ENCODE data around the gene CAPN8.
A peak's percentile ranks its signal among the peaks of the same experiment; 100 is the strongest.

Gene CAPN8

DNA sequence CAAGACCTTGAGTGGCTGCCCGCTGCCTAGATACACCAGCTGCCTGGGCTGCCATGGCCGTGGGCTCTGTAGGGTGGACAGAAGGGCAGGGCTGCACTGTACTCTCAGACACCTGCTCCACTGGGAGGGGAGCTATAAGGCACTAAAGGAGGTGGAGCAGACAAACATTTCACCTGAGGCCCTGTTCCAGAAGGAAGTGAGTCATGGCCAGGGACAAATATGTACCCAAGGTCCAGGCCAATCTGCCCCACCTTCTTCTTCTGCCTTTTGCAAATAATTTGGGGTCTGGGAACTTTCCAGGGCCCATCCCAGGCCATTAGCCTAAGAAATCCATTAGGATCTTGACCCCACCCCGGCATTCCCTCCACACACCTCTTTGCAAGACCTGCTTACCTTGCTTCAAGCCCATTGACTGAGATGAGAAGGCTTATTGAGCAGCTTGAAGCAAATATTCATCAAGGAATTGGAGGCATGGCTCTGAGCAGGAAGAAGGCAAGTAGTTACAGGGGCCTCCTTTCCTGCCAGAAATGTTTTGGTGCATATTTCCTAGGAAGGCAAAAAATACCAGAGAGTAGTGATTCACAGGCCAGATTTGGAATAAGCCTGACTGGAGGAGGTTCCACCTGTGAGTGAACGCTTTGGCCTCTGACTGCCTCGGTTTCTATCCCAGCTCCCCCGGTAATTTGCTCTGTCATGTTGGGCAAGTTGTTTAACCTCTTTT is at the start of gene CAPN8:
Gene CAPN8, minus strand, starts transcription at position 110 of the 721 bp plus-strand sequence. Its CDS starts 55 bp downstream, at position 55.
- DNase-seq, result no peak

DNA sequence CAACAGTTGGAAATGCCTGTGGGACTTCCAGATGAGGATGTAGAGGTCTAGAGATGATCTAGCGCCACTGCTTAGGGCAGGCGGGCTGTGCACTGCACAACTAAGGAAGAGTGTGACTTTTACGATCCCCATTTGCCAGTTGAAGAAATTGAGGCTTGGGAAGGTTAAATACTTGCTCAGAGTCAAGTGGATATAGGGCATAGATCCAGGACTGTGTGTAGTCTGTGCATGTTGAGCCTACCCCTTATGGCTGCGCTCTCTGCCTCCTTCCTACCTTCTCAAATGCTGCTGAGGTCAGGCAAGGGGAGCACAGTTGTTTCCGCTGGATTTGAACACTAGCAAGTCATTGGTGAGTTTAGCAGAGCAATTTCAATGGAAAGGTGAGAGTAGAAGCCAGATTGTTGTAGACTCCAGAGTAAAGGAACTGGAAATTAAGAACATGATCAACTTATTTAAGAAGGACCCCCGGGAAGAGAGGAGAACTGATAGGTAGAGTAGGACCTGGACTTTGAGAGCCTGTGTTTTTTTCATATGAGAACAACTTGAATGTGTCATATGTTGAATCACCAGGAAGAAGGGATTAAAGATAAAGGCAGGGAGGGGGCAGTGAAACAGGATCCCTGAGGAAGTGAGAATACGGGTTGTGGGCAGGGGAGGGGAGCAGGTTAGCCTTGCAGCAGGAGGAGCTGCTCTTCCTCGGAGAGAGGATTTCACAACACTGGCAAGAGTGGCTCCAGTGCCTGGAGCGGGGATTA is 49.5 kb upstream of the CAPN8 start:
- no peak for DNase-seq

DNA sequence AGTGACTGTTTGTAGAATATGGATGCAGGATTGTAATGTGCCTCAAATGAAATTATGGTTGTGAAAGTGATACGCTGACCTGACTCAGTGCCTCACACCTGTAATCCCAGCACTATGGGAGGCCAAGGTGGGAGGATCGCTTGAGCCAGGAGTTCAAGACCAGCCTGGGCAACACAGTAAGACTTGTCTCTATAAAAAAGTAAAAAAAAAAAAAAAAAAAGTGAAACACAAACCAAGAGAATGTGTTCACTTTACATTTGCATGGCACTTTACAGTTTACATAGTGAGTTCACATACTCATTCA is 48.9 kb upstream of the CAPN8 start:
- DNase-seq, result no peak

DNA sequence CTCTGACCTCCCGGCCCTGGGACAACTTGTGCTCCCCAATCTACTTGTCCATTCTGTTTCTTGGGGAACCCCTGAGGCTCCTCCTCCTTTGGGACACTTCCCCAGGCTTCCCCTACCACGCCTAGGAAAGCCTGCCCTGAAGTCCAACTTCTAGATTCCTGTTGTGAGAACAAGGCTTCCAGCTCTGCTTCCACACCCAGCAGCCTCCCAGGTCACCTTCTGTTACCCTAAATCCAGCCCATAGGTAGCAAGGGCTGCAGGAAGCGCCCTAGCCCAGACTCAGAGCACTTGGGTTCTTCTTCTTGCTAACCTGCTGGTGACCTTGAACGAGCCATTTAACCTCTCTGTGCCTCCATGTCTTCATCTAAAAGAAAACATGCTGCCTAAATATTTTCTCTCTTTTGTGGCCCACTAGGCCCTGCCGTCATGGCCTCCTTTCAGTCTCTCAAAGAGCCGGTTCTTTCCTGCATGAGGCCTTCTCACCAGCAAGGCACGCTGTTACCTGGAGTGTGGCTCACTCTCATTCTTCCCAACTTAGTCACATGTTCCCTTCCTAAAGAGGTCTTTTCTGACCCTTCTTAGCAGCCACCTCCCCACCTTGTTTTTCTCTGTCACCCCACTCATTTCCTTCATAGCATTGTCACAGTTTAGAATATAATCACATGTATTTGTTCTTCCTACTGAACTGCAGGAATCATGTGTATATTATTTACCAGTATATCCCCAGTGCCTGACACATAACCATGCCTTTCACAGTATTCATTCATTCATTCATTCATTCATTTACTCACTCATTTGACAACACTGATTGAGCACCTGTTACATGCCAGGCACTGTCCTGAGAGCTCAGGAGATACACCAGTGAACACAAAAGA is 48.3 kb upstream of the CAPN8 start:
- DNase-seq, result no peak

DNA sequence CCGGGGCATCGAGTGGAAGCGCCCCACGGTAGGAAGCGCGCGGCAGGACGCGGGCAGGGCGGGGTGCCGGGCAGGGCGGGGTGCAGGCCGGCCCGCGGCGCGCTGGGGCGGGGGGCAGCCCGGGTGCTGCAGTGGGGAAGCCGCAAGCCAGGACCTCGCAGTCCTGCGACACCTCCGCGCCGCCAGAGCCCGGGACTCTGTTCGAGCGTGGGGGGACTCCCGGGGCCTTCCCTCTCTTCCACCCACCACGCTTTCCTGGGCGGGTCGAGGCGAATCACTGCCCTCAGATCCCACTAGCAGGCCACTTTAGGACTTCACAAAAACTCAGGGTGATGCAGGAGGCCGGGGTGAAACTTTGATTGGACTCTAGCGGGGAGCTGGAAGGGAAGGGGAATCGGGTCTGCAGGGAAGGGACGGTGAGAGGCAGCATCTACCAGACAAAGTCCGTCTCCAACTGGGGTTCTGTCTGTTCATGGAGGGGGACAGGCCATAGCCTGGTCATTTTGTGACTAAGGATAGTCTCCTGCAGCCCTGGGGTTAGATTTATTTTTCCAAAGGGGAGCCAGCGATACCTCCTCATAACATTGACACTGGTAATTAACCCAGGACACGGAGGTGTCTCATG is 47.5 kb upstream of the CAPN8 start:
- no peak for DNase-seq

DNA sequence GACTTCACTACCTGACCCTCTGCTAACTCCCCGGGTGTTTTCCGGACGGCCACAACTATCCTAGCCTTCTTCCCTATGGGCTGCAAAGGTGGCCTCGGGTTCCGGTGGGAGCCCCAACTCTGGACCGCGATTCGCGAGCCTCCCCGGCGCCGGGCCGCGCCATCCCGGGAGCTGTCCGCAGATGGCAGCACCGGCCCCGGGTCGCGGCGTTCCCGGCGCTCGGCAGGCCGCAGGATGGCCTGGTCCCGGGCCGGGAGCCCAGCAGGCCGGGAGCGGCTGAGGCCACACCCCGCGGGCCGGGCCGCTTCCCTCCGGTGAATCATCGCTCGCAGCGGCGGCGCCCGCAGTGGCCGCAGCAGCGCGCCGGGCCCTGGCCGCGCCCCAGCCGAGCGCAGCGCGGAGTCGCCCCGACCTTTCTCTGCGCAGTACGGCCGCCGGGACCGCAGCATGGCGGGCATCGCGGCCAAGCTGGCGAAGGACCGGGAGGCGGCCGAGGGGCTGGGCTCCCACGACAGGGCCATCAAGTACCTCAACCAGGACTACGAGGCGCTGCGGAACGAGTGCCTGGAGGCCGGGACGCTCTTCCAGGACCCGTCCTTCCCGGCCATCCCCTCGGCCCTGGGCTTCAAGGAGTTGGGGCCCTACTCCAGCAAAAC is 46.8 kb upstream of the CAPN8 start, which contains the start of gene CAPN2:
Gene CAPN2, plus strand, starts transcription at position 346 of the 656 bp plus-strand sequence. Its CDS starts 102 bp downstream, at position 448.
- peak; percentile 72 to 74 for DNase-seq

DNA sequence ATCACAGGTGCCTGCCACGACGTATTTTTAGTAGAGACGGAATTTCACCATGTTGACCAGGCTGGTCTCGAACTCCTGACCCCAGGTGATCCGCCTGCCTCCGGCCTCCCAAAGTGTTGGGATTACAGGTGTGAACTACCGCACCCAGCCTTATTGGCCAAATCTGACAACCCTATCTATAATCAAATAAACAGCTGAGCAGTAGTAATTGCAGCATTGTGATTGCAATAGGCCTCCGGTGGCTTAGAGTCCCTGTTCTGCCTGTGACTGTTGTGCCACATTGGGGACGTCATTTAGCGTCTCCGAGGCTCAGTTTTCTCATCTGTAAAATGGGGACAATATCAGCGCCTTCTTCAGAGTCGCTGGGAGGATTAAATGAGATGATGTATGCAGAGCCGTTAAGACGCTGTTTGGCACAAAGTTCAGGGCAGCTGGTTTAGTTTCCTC is 46.3 kb upstream of the CAPN8 start:
- DNase-seq, result no peak

DNA sequence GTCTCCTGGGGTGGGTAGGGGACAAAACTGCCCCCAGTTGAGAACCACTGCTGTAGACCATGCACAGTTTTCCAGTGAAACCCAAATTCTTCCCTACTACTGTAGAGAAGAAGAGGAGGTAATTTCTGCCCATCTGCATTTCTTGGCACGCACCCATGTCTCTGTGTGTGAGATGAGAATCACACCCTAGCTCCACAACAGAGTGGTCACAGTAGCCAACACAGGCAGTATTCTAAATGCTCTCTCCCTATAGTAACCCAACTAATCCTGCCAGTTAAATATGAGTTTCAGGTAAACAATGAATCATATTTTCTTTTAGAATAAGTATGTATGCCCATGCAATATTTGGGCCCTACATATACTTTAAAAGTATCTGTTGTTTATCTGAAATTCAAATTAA is 45.7 kb upstream of the CAPN8 start:
- no peak for DNase-seq

DNA sequence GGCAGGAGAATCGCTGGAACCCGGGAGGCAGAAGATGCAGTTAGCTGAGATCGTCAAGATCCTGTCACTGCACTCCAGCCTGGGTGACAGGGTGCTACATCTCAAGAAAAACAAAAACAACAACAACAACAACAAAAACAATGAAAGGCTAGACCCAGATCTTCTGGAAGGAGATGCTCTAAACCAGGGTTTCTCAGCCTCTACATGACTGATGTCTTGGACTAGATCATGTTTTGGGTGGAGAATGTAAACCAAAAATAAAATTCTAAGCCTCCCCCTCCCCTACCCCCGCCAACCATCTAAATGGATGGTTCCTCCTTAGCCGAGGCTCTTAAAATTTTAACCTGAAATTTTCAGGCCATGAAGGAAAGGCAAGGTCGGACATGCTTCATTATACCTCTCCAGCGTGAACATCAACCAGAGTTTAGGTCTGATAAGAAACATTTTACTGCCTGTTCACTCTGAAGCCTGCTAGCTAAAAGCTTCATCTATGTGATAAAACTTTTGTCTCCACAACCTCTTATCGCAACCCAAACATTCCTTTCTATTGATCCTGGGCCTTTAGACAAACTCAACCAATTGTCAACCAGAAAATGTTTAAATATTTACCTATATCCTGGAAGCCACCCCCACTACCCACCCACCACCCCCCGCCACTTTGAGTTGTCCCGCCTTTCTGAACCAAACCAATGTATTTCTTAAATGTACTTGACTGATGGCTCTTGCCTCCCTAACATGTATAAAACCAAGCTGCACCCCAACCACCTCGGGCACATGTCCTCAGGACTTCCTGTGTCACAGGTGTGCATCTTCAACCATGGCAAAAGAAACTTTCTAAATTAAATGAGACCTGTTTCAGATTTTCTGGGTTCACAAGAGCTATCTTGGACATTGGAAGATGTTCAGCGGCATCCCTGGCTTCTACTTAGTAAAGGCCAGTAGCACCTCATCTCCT is 45.0 kb upstream of the CAPN8 start:
- no peak for DNase-seq

DNA sequence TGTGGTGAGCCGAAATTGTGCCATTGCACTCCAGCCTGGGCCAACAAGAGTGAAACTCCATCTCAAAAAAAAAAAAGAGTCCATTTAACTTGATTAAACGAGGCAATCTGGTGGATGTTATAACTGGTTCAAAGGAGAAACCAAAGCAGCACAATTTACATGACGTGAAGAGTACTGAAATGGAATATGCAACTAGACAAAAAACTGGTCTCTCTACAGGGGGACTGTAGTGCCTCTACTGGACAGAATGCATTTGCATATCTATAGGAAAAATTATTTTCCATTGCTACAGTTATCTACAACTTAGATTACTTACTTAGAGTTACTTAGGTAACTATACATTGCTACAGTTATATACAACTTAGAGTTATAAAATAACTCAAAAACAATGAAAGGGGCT is 44.1 kb upstream of the CAPN8 start:
- DNase-seq, result no peak

DNA sequence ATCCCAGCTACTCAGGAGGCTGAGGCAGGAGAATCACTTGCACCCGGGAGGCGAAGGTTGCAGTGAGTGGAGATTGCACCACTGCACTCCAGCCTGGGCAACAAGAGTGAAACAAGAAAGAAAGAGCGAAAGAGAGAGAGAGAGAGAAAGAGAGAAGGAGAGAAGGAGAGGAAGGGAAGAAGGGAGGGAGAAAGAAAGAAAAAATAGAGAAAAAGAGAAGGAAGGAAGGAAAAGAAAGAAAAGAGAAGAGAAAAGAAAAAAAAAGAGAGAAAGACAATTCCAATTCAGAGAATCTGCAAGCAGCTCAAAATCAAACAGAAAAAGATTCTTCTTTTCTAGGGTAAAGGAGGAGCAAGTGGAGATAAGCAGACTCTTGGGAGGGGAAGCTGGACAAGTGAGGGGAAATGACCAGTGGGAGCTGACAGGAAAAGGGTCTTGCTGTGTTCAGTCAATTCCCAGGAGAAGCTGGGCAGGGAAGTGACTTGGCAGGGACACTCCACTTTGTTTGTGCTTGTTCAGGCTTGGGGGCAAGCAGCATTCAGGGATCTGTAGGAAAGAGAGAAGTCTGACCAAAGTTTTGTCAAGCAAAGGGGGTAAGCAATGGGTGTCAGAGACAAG is 43.3 kb upstream of the CAPN8 start:
- DNase-seq, result no peak

DNA sequence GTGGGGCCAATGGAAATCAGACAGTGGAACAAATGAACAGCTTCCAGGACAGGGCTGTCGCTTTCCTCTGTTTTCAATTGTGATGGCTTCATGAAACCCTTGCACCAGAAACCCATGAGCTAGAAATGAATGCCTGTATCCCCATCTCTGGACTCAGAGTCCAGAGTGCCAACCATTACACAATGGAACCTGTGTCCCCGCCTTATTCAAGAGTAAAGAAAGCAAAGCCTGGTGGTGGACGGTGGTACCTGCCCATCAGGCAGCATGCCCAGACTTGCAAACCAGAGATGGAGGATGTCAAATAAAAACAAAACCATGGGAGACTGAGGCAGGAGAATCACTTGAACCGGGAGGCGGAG is 42.5 kb upstream of the CAPN8 start:
- DNase-seq, result no peak

DNA sequence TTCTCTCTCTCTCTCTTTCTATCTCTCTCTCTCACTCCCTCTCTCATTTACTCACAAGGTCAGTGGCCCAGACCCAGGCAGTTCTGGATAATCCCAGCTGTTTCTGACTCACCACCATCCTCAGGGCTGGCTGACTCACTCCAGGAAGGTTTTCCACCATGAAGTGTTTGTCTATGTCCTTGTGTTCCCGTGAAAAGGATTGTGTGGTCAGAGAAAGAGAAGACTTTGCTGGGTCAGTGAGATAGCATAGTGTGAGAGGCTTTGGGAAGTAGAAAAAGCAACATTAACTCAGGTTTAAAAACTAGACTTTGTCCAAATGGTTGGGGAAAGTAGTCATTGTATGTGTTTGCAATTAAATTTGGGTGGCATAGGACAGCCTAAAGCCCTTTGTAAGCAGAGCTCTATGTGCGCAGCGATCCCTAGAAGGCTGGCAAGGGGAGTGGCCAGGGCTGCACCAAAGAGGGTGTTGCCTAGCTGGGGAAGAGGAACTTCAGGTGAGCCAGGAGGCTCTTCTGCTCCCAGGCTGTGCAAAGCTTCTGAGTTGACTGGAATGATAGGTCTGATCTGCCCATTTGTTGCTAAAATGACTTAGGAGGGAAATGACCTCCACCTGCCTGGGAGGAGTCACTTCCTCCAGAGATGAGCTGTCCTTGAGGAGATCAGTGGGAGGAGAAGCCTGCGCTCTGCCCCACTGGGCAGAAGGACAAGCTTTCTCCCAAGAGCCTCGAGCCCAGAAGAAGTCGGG is 41.9 kb upstream of the CAPN8 start:
- DNase-seq, result no peak

DNA sequence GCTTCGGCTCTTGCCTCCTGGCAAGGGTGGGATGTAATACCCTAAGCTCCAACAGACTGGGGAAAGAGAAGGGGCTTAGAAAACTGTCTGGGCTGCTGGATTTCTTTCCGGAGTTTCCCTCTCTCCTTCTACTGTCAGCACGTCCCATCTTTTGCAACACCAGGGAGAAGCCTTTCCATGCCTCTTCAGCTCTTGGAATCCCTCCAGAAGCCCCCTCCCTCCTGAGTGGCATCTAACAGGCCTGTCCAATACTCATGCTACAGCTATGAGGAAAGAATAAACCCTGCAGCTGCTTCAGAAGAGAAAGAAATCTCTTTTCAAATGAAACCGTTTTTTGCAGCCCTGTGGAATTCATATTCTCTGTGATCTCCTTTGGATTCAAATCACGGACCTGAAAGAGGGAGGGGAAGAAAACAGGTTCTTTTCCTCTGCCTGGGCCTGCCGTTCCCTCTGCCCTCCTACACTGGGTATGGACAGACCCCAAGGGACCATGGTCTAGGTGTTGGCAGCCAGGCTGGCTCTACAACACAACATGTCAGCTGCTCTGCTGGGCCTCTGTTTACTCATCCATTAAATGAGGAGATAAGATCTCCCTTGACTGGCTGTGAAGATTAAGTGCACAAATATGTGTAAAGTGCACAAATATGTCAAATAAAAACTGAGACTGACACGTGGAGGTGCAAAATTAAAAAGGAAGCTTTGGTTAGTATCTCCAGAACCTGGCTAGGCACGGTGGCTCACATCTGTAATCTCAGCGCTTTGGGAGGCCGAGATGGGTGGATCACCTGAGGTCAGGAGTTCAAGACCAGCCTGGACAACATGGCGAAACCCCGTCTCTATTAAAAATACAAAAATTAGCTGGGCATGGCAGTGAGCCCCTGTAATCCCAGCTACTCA is 40.8 kb upstream of the CAPN8 start:
- DNase-seq, result no peak

DNA sequence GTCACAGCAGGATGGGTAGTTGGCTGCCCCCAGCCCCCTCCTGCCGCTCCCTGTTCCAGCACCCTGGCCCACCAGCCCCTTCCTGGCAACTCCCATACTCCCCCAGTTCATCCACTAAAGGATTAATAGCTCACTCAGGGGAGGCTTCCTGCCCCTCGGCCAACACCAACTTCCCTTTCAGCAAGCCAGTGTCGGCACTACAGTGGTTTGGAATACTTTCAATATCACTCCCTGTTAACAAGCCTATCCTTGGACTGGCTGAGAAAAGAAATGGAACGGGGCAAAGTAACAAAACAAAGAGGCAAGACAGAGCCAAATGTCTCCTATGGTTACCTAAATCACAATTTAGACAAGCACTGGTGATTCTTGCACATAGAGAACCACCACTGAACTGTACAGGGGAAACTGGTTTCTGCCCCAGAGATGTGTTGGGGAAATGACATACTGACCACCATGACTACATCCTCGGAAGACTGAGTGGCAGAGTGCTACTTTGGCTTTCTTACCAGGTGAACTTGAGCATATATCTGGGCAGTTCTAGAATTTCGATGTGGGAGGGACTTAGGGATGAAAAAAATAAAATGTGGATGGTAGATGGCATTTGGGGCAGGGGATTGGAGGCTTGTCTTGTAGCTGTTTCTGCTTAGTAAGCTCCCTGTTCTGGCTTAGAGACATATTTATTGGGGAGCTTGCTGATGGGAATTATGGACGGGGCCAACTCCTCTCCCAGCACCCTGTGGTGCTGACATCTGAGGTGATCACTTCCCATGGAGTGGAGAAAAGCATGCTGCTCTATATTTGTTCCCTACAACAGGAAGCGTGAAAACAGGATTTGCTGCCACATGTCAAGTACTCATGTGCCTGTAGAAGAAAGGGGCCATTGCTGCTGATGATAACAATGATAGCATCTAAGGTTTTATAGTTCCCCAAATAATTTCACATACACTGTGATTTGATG is 39.7 kb upstream of the CAPN8 start:
- no peak for DNase-seq

DNA sequence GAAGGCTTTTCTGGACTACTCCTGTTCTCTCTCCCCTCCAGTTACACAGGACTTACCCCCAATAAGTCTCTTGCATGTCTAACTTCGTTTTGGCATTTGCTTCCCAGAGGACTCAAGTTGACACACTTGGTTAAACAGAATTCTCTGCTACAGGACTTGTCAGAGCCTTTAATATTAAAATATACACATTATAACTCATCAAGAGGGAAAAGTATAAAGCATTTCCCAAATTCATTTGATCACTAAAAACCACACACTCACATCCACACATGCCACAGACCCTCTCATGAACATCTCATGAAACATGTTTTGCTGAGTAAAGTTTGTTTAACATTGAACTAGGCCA is 38.1 kb upstream of the CAPN8 start:
- no peak for DNase-seq

DNA sequence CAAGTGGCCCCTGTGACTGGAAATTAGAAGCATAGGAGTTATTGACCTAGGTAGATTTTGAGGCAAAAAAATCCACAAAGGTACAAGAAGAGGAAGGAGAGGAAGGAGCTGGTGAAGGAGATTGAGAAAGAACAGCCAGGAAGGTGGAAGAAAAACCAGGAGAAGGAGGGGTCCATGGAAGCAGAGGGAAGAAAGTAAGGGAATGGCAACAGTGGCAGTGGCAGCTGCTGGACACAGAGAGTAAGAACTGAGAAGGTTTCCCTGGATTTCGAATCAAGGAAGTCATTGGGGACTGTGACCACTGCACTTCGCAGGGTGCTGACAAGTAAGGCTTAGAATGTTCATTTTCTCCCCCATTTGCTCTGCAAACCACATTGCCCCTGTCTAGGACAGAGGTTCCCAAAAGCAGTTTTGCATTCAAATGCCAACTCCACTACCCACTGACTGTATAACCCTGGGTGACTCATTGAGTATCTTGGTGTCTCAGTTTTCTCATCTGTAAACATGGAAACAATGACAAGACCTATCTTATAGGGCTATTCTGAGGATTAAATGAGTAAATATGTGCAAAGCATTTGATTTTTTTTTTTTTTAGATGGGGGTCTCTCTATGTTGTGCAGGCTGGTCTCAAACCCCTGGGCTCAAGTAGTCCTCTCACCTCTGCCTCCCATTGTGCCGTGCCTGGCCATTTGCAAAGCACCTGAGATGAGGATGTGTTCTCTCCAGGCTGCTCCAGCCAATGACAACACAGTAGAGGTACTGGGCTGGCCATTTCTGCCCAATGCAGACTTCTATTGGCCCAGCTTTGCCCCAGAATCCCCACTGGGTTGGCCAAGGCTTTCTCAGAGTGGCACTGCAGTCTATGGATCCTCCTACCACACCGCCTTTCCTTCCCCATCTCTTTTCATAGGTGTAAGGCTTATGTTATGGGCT is 37.5 kb upstream of the CAPN8 start:
- DNase-seq, result no peak

All from hippocampal formation (tissue), 2 donors.